Measurements from ENCODE around the gene KSR1. TPM values are rescaled to one million over a fixed set of nuclear protein-coding genes. Genes with fewer than 3 reads are reported as not detected.

The KSR1 gene
- total and polyA plus RNA-seq, 2 of the 4 experiments (the other 2 are of a cell fraction), result 12.5 to 21.9 TPM

- Histone ChIP-seq H3K9me1 (ENCODE audit: insufficient read depth, low read length) (peaks cover 39% of the 10 kb centered on the region), H3K79me1 (ENCODE audit: low read depth in 1 of 2, low read length in 2 of 2) (peaks cover 53 to 91% of the 10 kb centered on the region in 2 experiments), H3K36me3 (ENCODE audit: control insufficient read depth, insufficient read depth, low read length) (peaks cover 23% of the 10 kb centered on the region), H2BK5ac (ENCODE audit: low read depth, low read length, poor library complexity, severe bottlenecking) (no peak overlapping the region), H2AK5ac (ENCODE audit: low read depth, low read length) (peak overlapping the region; percentile 23; the same call in 1 of the 2 replicates), H3K4me3 (ENCODE audit: insufficient read depth, low read depth, low read length) (no peak overlapping the region), H2BK20ac (ENCODE audit: low read depth, low read length) (no peak overlapping the region), H3K56ac (ENCODE audit: extremely low read depth, insufficient read depth, low read length) (no peak overlapping the region), H4K20me1 (ENCODE audit: insufficient read depth, low read length) (peaks cover 12% of the 10 kb centered on the region; the same call in 1 of the 2 replicates), H3K4me1 (ENCODE audit: control insufficient read depth, insufficient read depth, low read length) (peaks cover 32% of the 10 kb centered on the region), H3K14ac (replicated peaks; ENCODE audit: low read depth, low read length) (no peak overlapping the region), H2AFZ (replicated peaks; ENCODE audit: low read length, poor library complexity) (no peak overlapping the region), H4K8ac (ENCODE audit: low read depth in 2 of 2, low read length in 2 of 2) (no peak overlapping the region), H3K4ac (ENCODE audit: low read depth, low read length) (peak overlapping the region; percentile 8; the same call in 1 of the 2 replicates), H4K5ac (ENCODE audit: low read depth, low read length) (no peak overlapping the region), H4K91ac (ENCODE audit: insufficient read depth, low read depth, low read length) (peak overlapping the region; percentile 13; the same call in 1 of the 2 replicates), H3K23ac (ENCODE audit: low read depth, low read length) (no peak overlapping the region), H3K27me3 (ENCODE audit: control insufficient read depth, insufficient read depth, low read length) (no peaks in the 10 kb centered on the region), H3K4me2 (ENCODE audit: low read depth, low read length) (no peak overlapping the region), H3K18ac (ENCODE audit: low read depth, low read length) (no peak overlapping the region), H3K27ac (ENCODE audit: insufficient read depth, low read length) (no peak overlapping the region), H3K9me3 (ENCODE audit: control insufficient read depth, insufficient read depth, low read length) (no peaks in the 10 kb centered on the region), H2BK15ac (ENCODE audit: low read depth, low read length) (no peak overlapping the region), H3K9ac (ENCODE audit: low read depth, low read length) (no peak overlapping the region), H2AK9ac (replicated peaks; ENCODE audit: low read depth, low read length, poor library complexity) (no peak overlapping the region), H2BK120ac (ENCODE audit: low read depth, low read length) (no peak overlapping the region)
- DNase-seq (no peak), ATAC-seq (ENCODE audit: low read depth) (no peak)
- no TSS peak for BruUV-seq (replicated peaks)
- dilution Hi-C loops (cut with HindIII; ENCODE audit: low sequenced_read_pairs, unreplicated experiment), result no loop called here
- intact Hi-C loops (cut with micrococcal nuclease), result no loop called here
- no peak for TF ChIP-seq USF2 (IDR thresholded peaks at IDR 0.05; ENCODE audit: low read depth, low read length)
- no peak for TF ChIP-seq RAD21 (IDR thresholded peaks at IDR 0.05; ENCODE audit: low read length)
- no peak for TF ChIP-seq MXI1 (IDR thresholded peaks at IDR 0.05; ENCODE audit: borderline replicate concordance, low read depth, low read length)
- TF ChIP-seq ELK1 (IDR thresholded peaks at IDR 0.05; ENCODE audit: borderline replicate concordance, low read depth, low read length), result no peak
- TF ChIP-seq SMC3 (IDR thresholded peaks at IDR 0.05; ENCODE audit: low read depth, low read length), result no peak
- TF ChIP-seq NFE2L2 (IDR thresholded peaks at IDR 0.05; ENCODE audit: low read depth, low read length), result no peak
- TF ChIP-seq CHD1 (IDR thresholded peaks at IDR 0.05; ENCODE audit: low read depth, low read length), result no peak
- no peak for TF ChIP-seq CTCF (conservative IDR thresholded peaks at IDR 0.05; ENCODE audit: low read depth, low read length)
- TF ChIP-seq MAZ (IDR thresholded peaks at IDR 0.05; ENCODE audit: borderline replicate concordance, low read depth, low read length), result no peak
- TF ChIP-seq FOS (IDR thresholded peaks at IDR 0.05; ENCODE audit: low read depth, low read length), result no peak
- TF ChIP-seq MAFK (IDR thresholded peaks at IDR 0.05; ENCODE audit: low read depth, low read length), result no peak
- no peak for TF ChIP-seq BHLHE40 (IDR thresholded peaks at IDR 0.05; ENCODE audit: low read depth, low read length)
- TF ChIP-seq POLR2A (IDR thresholded peaks at IDR 0.05; ENCODE audit: low read depth, low read length), result no peak
- TF ChIP-seq RCOR1 (IDR thresholded peaks at IDR 0.05; ENCODE audit: insufficient replicate concordance, low read length), result no peak
- TF ChIP-seq CEBPB (IDR thresholded peaks at IDR 0.05; ENCODE audit: low read depth, low read length), result no peak
- no peak for TF ChIP-seq RFX5 (IDR thresholded peaks at IDR 0.05; ENCODE audit: low read depth, low read length)
- in situ Hi-C loops (cut with MboI; ENCODE audit: low sequenced_read_pairs), result no loop called here
- POLR2A ChIA-PET (ENCODE audit: unreplicated experiment), result no interaction called here
- CTCF ChIA-PET, result interaction anchor here (0.9 kb wide), 1 partner anchor 48 kb away, joined by 4 read pairs; no protein-coding TSS in a partner anchor
- WGBS, 2 experiments (ENCODE audit: extremely low coverage in 2 of 2, insufficient read length in 1 of 2), result 100% methylated on average over 1 of the region's 7 CpGs; no CpG with 5 or more reads in 1 of the 2 experiments
Observed at GRCh38 chr17:27563532-27563931, 107.3 kb downstream of the KSR1 start.
